Fibroblast of the aortic adventitia (primary cell): ENCODE measurements around the gene LRP1B. TPM values are rescaled to one million over a fixed set of nuclear protein-coding genes. Genes with fewer than 3 reads are reported as not detected.

Experiments used
- DNase-seq: peaks from one replicate; pipeline ENCODE4 v3.0.0-alpha.2; 2010; ENCODE audit warnings: low read depth
- H3K4me3 ChIP-seq: 2 replicates; pipeline ENCODE4 v1.5.1; 2011; ENCODE audit warnings: low read depth, mild to moderate bottlenecking, control low read depth, low read length, moderate library complexity
- CTCF ChIP-seq: IDR thresholded peaks from 2 replicates; pipeline ENCODE4 v1.5.1; 2011; ENCODE audit warnings: mild to moderate bottlenecking, low read length, control low read depth, inconsistent platforms; ENCODE audit not compliant: insufficient read depth
- total RNA-seq: library from RNA; depleted of rRNA; stranded (reverse); fragments of >200 nt; gene quantifications from 2 replicates; pipeline ENCODE4 v1.2.3, GENCODE V29; 2012; ENCODE audit warnings: low replicate concordance

The LRP1B gene
- total RNA-seq, 1 donor: 0.36 TPM

- H3K4me3 ChIP-seq: no peak overlapping the region
- DNase-seq: no peak
- TF ChIP-seq CTCF: no peak
Measured at GRCh38 chr2:141806090-141806489, 324.7 kb downstream of the LRP1B start.

GRCh38 chr2:141805302-141805701 lies 325.5 kb downstream of the LRP1B start:
- TF ChIP-seq CTCF: no peak
- no peak for DNase-seq
- no peak overlapping the region for H3K4me3 ChIP-seq

GRCh38 chr2:141796449-141796848 lies 334.4 kb downstream of the LRP1B start:
- no peak for TF ChIP-seq CTCF
- H3K4me3 ChIP-seq: no peak overlapping the region
- DNase-seq: no peak

GRCh38 chr2:141791521-141791920 lies 339.3 kb downstream of the LRP1B start:
- no peak for DNase-seq
- TF ChIP-seq CTCF: no peak
- H3K4me3 ChIP-seq: no peak overlapping the region

- DNase-seq: no peak
- no peak for TF ChIP-seq CTCF
- H3K4me3 ChIP-seq: no peak overlapping the region
Measured at GRCh38 chr2:141782574-141782973, 348.2 kb downstream of the LRP1B start.

- no peak for DNase-seq
- no peak for TF ChIP-seq CTCF
- no peak overlapping the region for H3K4me3 ChIP-seq
Measured at GRCh38 chr2:141778315-141778835, 352.4 kb downstream of the LRP1B start.

GRCh38 chr2:141770530-141770929 lies 360.3 kb downstream of the LRP1B start:
- TF ChIP-seq CTCF: no peak
- no peak for DNase-seq
- no peak overlapping the region for H3K4me3 ChIP-seq
